H9 (cell line): ENCODE measurements around the gene CERK. TPM values are rescaled to one million over a fixed set of nuclear protein-coding genes. Genes with fewer than 3 reads are reported as not detected.
A peak's percentile ranks its signal among the peaks of the same experiment; 100 is the strongest.

Experiments
- DNase-seq: peaks from one replicate; pipeline ENCODE4 v3.0.0-alpha.2; 2017
- H2AFZ ChIP-seq: one replicate; pipeline ENCODE4 v1.6.1; 2013; ENCODE audit warnings: mild to moderate bottlenecking, low read length, control low read depth, moderate library complexity
- H2AK5ac ChIP-seq: 2 replicates; pipeline ENCODE4 v1.6.1; 2013; ENCODE audit warnings: low read length, control low read depth, mixed read lengths; ENCODE audit not compliant: insufficient read length
- H2BK120ac ChIP-seq: one replicate; pipeline ENCODE4 v1.6.1; 2013; ENCODE audit warnings: low read depth, mild to moderate bottlenecking, low read length, control low read depth, inconsistent platforms; ENCODE audit not compliant: poor library complexity, severe bottlenecking
- H2BK12ac ChIP-seq: 2 replicates; pipeline ENCODE4 v1.6.1; 2013; ENCODE audit warnings: low read length, control low read depth, mixed read lengths, low read depth; ENCODE audit not compliant: insufficient read length
- H2BK15ac ChIP-seq: 2 replicates; pipeline ENCODE4 v1.6.1; 2013; ENCODE audit warnings: low read depth, low read length, control low read depth
- H2BK20ac ChIP-seq: one replicate; pipeline ENCODE4 v1.6.1; 2013; ENCODE audit warnings: low read depth, mild to moderate bottlenecking, low read length, control low read depth, inconsistent platforms; ENCODE audit not compliant: poor library complexity, severe bottlenecking
- H2BK5ac ChIP-seq: 2 replicates; pipeline ENCODE4 v1.6.1; 2013; ENCODE audit warnings: low read length, control low read depth, mixed read lengths; ENCODE audit not compliant: insufficient read length
- H3K14ac ChIP-seq: 2 replicates; pipeline ENCODE4 v1.6.1; 2013; ENCODE audit warnings: low read length, control low read depth; ENCODE audit not compliant: insufficient read depth
- H3K18ac ChIP-seq: 2 replicates; pipeline ENCODE4 v1.6.1; 2013; ENCODE audit warnings: low read depth, mild to moderate bottlenecking, mixed read lengths, low read length, control low read depth; ENCODE audit not compliant: insufficient read length
- H3K23ac ChIP-seq: 2 replicates; pipeline ENCODE4 v1.6.1; 2013; ENCODE audit warnings: low read length, control low read depth, mixed read lengths, low read depth; ENCODE audit not compliant: insufficient read length
- H3K23me2 ChIP-seq: 2 replicates; pipeline ENCODE4 v1.6.1; 2013; ENCODE audit warnings: low read depth, mild to moderate bottlenecking, mixed read lengths, low read length, control low read depth; ENCODE audit not compliant: insufficient read length, poor library complexity, severe bottlenecking
- H3K27ac ChIP-seq: 2 replicates; pipeline ENCODE4 v1.5.1; 2013; ENCODE audit warnings: low read length, control low read depth, mixed read lengths, low read depth; ENCODE audit not compliant: insufficient read length
- H3K27me3 ChIP-seq: 2 replicates; pipeline ENCODE4 v1.6.1; 2013; ENCODE audit warnings: low read length, control low read depth, inconsistent platforms; ENCODE audit not compliant: insufficient read depth
- H3K4ac ChIP-seq: 2 replicates; pipeline ENCODE4 v1.6.1; 2013; ENCODE audit warnings: low read depth, mild to moderate bottlenecking, control low read depth, inconsistent platforms, low read length, moderate library complexity
- H3K4me1 ChIP-seq: 2 replicates; pipeline ENCODE4 v1.6.1; 2013; ENCODE audit warnings: low read length, control low read depth, inconsistent platforms; ENCODE audit not compliant: insufficient read depth
- H3K4me2 ChIP-seq: 2 replicates; pipeline ENCODE4 v1.6.1; 2013; ENCODE audit warnings: low read length, control low read depth, mixed read lengths; ENCODE audit not compliant: insufficient read length, insufficient read depth
- H3K56ac ChIP-seq: 2 replicates; pipeline ENCODE4 v1.6.1; 2013; ENCODE audit warnings: low read depth, mild to moderate bottlenecking, mixed read lengths, low read length, control low read depth; ENCODE audit not compliant: insufficient read length
- H3K79me1 ChIP-seq: 2 replicates; pipeline ENCODE4 v1.6.1; 2013; ENCODE audit warnings: low read depth, mild to moderate bottlenecking, moderate library complexity, low read length, control low read depth, inconsistent platforms; ENCODE audit not compliant: insufficient read depth, poor library complexity, severe bottlenecking
- H3K79me2 ChIP-seq: 2 replicates; pipeline ENCODE4 v1.6.1; 2013; ENCODE audit warnings: low read length, control low read depth, inconsistent platforms; ENCODE audit not compliant: insufficient read depth
- H3K9ac ChIP-seq: 2 replicates; pipeline ENCODE4 v1.6.1; 2013; ENCODE audit warnings: low read length, control low read depth, mixed read lengths; ENCODE audit not compliant: insufficient read length; ENCODE audit errors: extremely low read depth
- H3K9me3 ChIP-seq: one replicate; pipeline ENCODE4 v1.6.1; 2013; ENCODE audit warnings: low read depth, low read length, inconsistent platforms; ENCODE audit not compliant: control insufficient read depth
- H3T11ph ChIP-seq: one replicate; pipeline ENCODE4 v1.6.1; 2013; ENCODE audit warnings: mild to moderate bottlenecking, low read length, control low read depth, inconsistent platforms
- H4K20me1 ChIP-seq: one replicate; pipeline ENCODE4 v1.6.1; 2013; ENCODE audit not compliant: control insufficient read depth, insufficient read length, insufficient read depth
- H4K5ac ChIP-seq: 2 replicates; pipeline ENCODE4 v1.6.1; 2013; ENCODE audit warnings: low read depth, mild to moderate bottlenecking, mixed read lengths, low read length, control low read depth; ENCODE audit not compliant: insufficient read length
- H4K8ac ChIP-seq: replicated peaks from 2 replicates; pipeline ENCODE4 v1.6.1; 2013; ENCODE audit warnings: low read length, control low read depth, mixed read lengths, low read depth; ENCODE audit not compliant: insufficient read length
- H4K91ac ChIP-seq: 2 replicates; pipeline ENCODE4 v1.6.1; 2013; ENCODE audit warnings: low read depth, mild to moderate bottlenecking, moderate library complexity, mixed read lengths, low read length, control low read depth; ENCODE audit not compliant: insufficient read length
- H3K27ac Mint-ChIP-seq, 3 experiments: 2 replicates in 2 of 3; 3 replicates in 1 of 3; pipeline ENCODE4 v1.8.0; 2020 to 2021; ENCODE audit warnings: mixed read lengths in 3 of 3, mild to moderate bottlenecking in 1 of 3, moderate library complexity in 1 of 3
- H3K27me3 Mint-ChIP-seq: 2 replicates; pipeline ENCODE4 v1.8.0; 2021; ENCODE audit warnings: low read depth, mild to moderate bottlenecking, moderate library complexity, mixed read lengths
- H3K36me3 Mint-ChIP-seq, 3 experiments: 2 replicates in 2 of 3; 3 replicates in 1 of 3; pipeline ENCODE4 v1.8.0; 2020 to 2021; ENCODE audit warnings: low read depth in 3 of 3, mixed read lengths in 3 of 3; ENCODE audit not compliant: insufficient read depth in 1 of 3
- H3K4me1 Mint-ChIP-seq, 2 experiments: 2 replicates each; pipeline ENCODE4 v1.8.0; 2020; ENCODE audit warnings: mixed read lengths in 2 of 2
- H3K4me3 Mint-ChIP-seq, 2 experiments: 2 replicates in 1 of 2; 3 replicates in 1 of 2; pipeline ENCODE4 v1.8.0; 2020 to 2021; ENCODE audit warnings: mild to moderate bottlenecking in 2 of 2, mixed read lengths in 2 of 2, moderate library complexity in 1 of 2
- H3K9me3 Mint-ChIP-seq, 2 experiments: 2 replicates in 1 of 2; 3 replicates in 1 of 2; pipeline ENCODE4 v1.8.0; 2020; ENCODE audit warnings: mild to moderate bottlenecking in 2 of 2, mixed read lengths in 2 of 2, moderate library complexity in 1 of 2
- WGBS: extraction: QIAGEN DNeasy Blood & Tissue Kit; methylation state at CpG from one replicate; pipeline ENCODE4 v1.1.7; 2013; ENCODE audit warnings: missing lambda C conversion rate, low lambda C conversion rate, mixed read lengths; ENCODE audit not compliant: insufficient read length; ENCODE audit errors: extremely low coverage; 5-methylcytosine and 5-hydroxymethylcytosine counted together
- total RNA-seq: library from RNA; stranded (reverse); gene quantifications from 2 replicates; pipeline ENCODE4 v1.2.1, GENCODE V29; 2021
- TF ChIP-seq, protein P1 (sequence below): fragments of 200-600 bp; sonication (generic); conservative IDR thresholded peaks from 3 replicates; pipeline ENCODE4 v1.8.0; 2021; ENCODE audit warnings: antibody characterized with exemption, mild to moderate bottlenecking

The CERK gene
- total RNA-seq, 1 experiment from 2014 or later: 47.1 TPM

GRCh38 chr22:46735747-46736608 lies 2.1 kb downstream of the CERK start:
- TF ChIP-seq, protein P1, sequence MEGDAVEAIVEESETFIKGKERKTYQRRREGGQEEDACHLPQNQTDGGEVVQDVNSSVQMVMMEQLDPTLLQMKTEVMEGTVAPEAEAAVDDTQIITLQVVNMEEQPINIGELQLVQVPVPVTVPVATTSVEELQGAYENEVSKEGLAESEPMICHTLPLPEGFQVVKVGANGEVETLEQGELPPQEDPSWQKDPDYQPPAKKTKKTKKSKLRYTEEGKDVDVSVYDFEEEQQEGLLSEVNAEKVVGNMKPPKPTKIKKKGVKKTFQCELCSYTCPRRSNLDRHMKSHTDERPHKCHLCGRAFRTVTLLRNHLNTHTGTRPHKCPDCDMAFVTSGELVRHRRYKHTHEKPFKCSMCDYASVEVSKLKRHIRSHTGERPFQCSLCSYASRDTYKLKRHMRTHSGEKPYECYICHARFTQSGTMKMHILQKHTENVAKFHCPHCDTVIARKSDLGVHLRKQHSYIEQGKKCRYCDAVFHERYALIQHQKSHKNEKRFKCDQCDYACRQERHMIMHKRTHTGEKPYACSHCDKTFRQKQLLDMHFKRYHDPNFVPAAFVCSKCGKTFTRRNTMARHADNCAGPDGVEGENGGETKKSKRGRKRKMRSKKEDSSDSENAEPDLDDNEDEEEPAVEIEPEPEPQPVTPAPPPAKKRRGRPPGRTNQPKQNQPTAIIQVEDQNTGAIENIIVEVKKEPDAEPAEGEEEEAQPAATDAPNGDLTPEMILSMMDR: no peak
- no peak overlapping the region for H3K9ac ChIP-seq
- H3K9me3 ChIP-seq: no peaks in the 10 kb centered on the region
- H3K27ac ChIP-seq: no peak overlapping the region
- no peak overlapping the region for H2BK20ac ChIP-seq
- peak overlapping the region; percentile 85 to 94 for H3K4me3 Mint-ChIP-seq
- peak overlapping the region; percentile 66 for H3K4me2 ChIP-seq
- H4K5ac ChIP-seq: no peak overlapping the region
- H3K23me2 ChIP-seq: no peaks in the 10 kb centered on the region
- peaks cover 9% of the 10 kb centered on the region; the same call in 1 of the 2 replicates for H3K4me1 ChIP-seq
- DNase-seq: peak; percentile 50
- no peak overlapping the region for H2AFZ ChIP-seq
- peaks cover 2% of the 10 kb centered on the region; the same call in 1 of the 2 replicates for H3K79me2 ChIP-seq
- H2BK15ac ChIP-seq: no peak overlapping the region
- H3K27me3 ChIP-seq: no peaks in the 10 kb centered on the region
- H3K27me3 Mint-ChIP-seq: peaks cover 7% of the 10 kb centered on the region; the same call in 1 of the 2 replicates
- H2BK12ac ChIP-seq: no peak overlapping the region
- WGBS: no CpG with 5 or more reads among the region's 13 CpGs
- no peak overlapping the region for H4K91ac ChIP-seq
- no peaks in the 10 kb centered on the region for H3K9me3 Mint-ChIP-seq
- H2AK5ac ChIP-seq: no peak overlapping the region
- no peak overlapping the region for H3K18ac ChIP-seq
- peak overlapping the region in 2 of 3 experiments; percentile 40 to 47; a peak in 4 of 7 replicates for H3K27ac Mint-ChIP-seq
- H3K56ac ChIP-seq: no peak overlapping the region
- H2BK120ac ChIP-seq: no peak overlapping the region
- no peak overlapping the region for H4K8ac ChIP-seq
- H3K4me1 Mint-ChIP-seq: peaks cover 42 to 51% of the 10 kb centered on the region in 2 experiments
- H3K4ac ChIP-seq: no peak overlapping the region
- no peak overlapping the region for H3K23ac ChIP-seq
- peaks cover 5% of the 10 kb centered on the region for H4K20me1 ChIP-seq
- no peak overlapping the region for H3K14ac ChIP-seq
- H3K79me1 ChIP-seq: peaks cover 4% of the 10 kb centered on the region
- H3K36me3 Mint-ChIP-seq: peaks cover 2 to 7% (median 6%) of the 10 kb centered on the region in 3 experiments; a peak in 6 of 7 replicates
- H3T11ph ChIP-seq: no peak overlapping the region
- no peak overlapping the region for H2BK5ac ChIP-seq
